Hepatocyte (in vitro differentiated cells): Measurements from ENCODE around the gene CASS4. TPM values are rescaled to one million over a fixed set of nuclear protein-coding genes. Genes with fewer than 3 reads are reported as not detected.

Experiments
- DNase-seq: peaks from one replicate; pipeline ENCODE4 v3.0.0-alpha.2; 2016; ENCODE audit warnings: low spot score
- H2AFZ ChIP-seq: fragments of 200-600 bp; sonication (generic); 2 replicates; pipeline ENCODE4 v1.6.0; 2016; ENCODE audit warnings: antibody characterized with exemption, mild to moderate bottlenecking
- H3K27ac ChIP-seq: fragments of 200-600 bp; sonication (generic); 2 replicates; pipeline ENCODE4 v1.5.1; 2016; ENCODE audit warnings: mild to moderate bottlenecking
- H3K27me3 ChIP-seq: fragments of 200-600 bp; sonication (generic); 2 replicates; pipeline ENCODE4 v1.6.1; 2016
- H3K36me3 ChIP-seq: fragments of 200-600 bp; sonication (generic); replicated peaks from 2 replicates; pipeline ENCODE4 v1.5.1; 2016; ENCODE audit warnings: low read depth; ENCODE audit not compliant: insufficient read depth
- H3K4me1 ChIP-seq: fragments of 200-600 bp; sonication (generic); 2 replicates; pipeline ENCODE4 v1.5.1; 2016; ENCODE audit warnings: mild to moderate bottlenecking, moderate library complexity; ENCODE audit not compliant: insufficient read depth
- H3K4me2 ChIP-seq: fragments of 200-600 bp; sonication (generic); 2 replicates; pipeline ENCODE4 v1.6.0; 2016
- H3K4me3 ChIP-seq: fragments of 200-600 bp; sonication (generic); 2 replicates; pipeline ENCODE4 v1.5.1; 2016; ENCODE audit warnings: mild to moderate bottlenecking
- H3K79me2 ChIP-seq: fragments of 200-600 bp; sonication (generic); 2 replicates; pipeline ENCODE4 v1.6.0; 2017; ENCODE audit warnings: mild to moderate bottlenecking
- H3K9me2 ChIP-seq: fragments of 200-600 bp; sonication (generic); replicated peaks from 2 replicates; pipeline ENCODE4 v1.6.0; 2017; ENCODE audit warnings: mild to moderate bottlenecking; ENCODE audit not compliant: insufficient read depth
- H3K9me3 ChIP-seq: fragments of 200-600 bp; sonication (generic); 2 replicates; pipeline ENCODE4 v1.5.1; 2016; ENCODE audit warnings: low read depth, mild to moderate bottlenecking
- H4K20me1 ChIP-seq: fragments of 200-600 bp; sonication (generic); 2 replicates; pipeline ENCODE4 v1.6.0; 2016; ENCODE audit warnings: mild to moderate bottlenecking; ENCODE audit not compliant: insufficient read depth, poor library complexity, severe bottlenecking
- CTCF ChIP-seq: fragments of 200-600 bp; sonication (generic); IDR thresholded peaks from 2 replicates; pipeline ENCODE4 v1.5.1; 2016; ENCODE audit warnings: antibody characterized with exemption, mild to moderate bottlenecking; ENCODE audit not compliant: poor library complexity
- EZH2 ChIP-seq: fragments of 200-600 bp; sonication (generic); IDR thresholded peaks from 2 replicates; pipeline ENCODE4 v1.6.1; 2016; ENCODE audit warnings: antibody characterized with exemption, mild to moderate bottlenecking, borderline replicate concordance
- EZH2phosphoT487 ChIP-seq: fragments of 200-600 bp; sonication (generic); IDR thresholded peaks from one replicate; pipeline ENCODE4 v1.6.1; 2018; ENCODE audit warnings: antibody characterized with exemption, mild to moderate bottlenecking, low read depth, moderate library complexity; ENCODE audit not compliant: unreplicated experiment, severe bottlenecking
- WGBS: methylation state at CpG from one replicate; pipeline ENCODE4 v1.1.6; 2016; ENCODE audit warnings: low lambda C conversion rate; ENCODE audit errors: missing lambda C conversion rate; 5-methylcytosine and 5-hydroxymethylcytosine counted together
- polyA plus RNA-seq: library from polyadenylated mRNA; unstranded; fragments of >200 nt; fragmentation: Nextera tagmentation; extraction: Ambion mirVana; gene quantifications from 2 replicates; pipeline ENCODE4 v1.2.1, GENCODE V29; 2016
- total RNA-seq: library from RNA; depleted of rRNA; stranded (reverse); fragments of >200 nt; gene quantifications from 2 replicates; pipeline ENCODE4 v1.2.3, GENCODE V29; 2014

The CASS4 gene
- total and polyA plus RNA-seq, 2 experiments from 2014 or later = 0.13 TPM; not detected in 1

- Histone ChIP-seq H3K27ac (no peak overlapping the region), H3K4me2 (peak overlapping the region; percentile 54), H3K4me3 (no peak overlapping the region)
Observed at GRCh38 chr20:56412949-56413348, 889 bp downstream of the CASS4 start.

GRCh38 chr20:56414842-56415765 lies 3.0 kb downstream of the CASS4 start:
- Histone ChIP-seq H2AFZ (no peak overlapping the region), H3K36me3 (no peaks in the 10 kb centered on the region), H3K4me3 (no peak overlapping the region), H3K9me3 (no peaks in the 10 kb centered on the region), H3K27ac (no peak overlapping the region), H4K20me1 (no peaks in the 10 kb centered on the region), H3K4me2 (no peak overlapping the region), H3K9me2 (no peaks in the 10 kb centered on the region), H3K4me1 (no peaks in the 10 kb centered on the region), H3K27me3 (no peaks in the 10 kb centered on the region), H3K79me2 (no peaks in the 10 kb centered on the region)
- 91% methylated on average over 12 of the region's 12 CpGs for WGBS
- TF ChIP-seq EZH2phosphoT487 = no peak
- no peak for TF ChIP-seq EZH2
- TF ChIP-seq CTCF = no peak
- DNase-seq = no peak

More at GRCh38 chr20:56412949-56413348, 889 bp downstream of the CASS4 start:
- no peak for DNase-seq
- Histone ChIP-seq H3K27me3 (no peaks in the 10 kb centered on the region), H3K9me3 (no peaks in the 10 kb centered on the region), H4K20me1 (no peaks in the 10 kb centered on the region), H3K4me1 (no peaks in the 10 kb centered on the region), H3K36me3 (no peaks in the 10 kb centered on the region), H2AFZ (no peak overlapping the region), H3K9me2 (no peaks in the 10 kb centered on the region), H3K79me2 (no peaks in the 10 kb centered on the region)
- no peak for TF ChIP-seq EZH2phosphoT487
- TF ChIP-seq CTCF = no peak
- no peak for TF ChIP-seq EZH2
- WGBS = 98% methylated on average over 3 of the region's 3 CpGs

- H3K4me3 ChIP-seq = no peak overlapping the region
- H3K9me3 ChIP-seq = no peaks in the 10 kb centered on the region
- H3K36me3 ChIP-seq = no peaks in the 10 kb centered on the region
- H3K79me2 ChIP-seq = no peaks in the 10 kb centered on the region
- no peaks in the 10 kb centered on the region for H3K27me3 ChIP-seq
- H3K9me2 ChIP-seq = no peaks in the 10 kb centered on the region
- H3K4me2 ChIP-seq = no peak overlapping the region
- H3K27ac ChIP-seq = no peak overlapping the region
- TF ChIP-seq EZH2phosphoT487 (no peak), EZH2 (no peak), CTCF (no peak)
- no peaks in the 10 kb centered on the region for H3K4me1 ChIP-seq
- no peak for DNase-seq
- H2AFZ ChIP-seq = no peak overlapping the region
- H4K20me1 ChIP-seq = no peaks in the 10 kb centered on the region
- 94% methylated on average over 7 of the region's 7 CpGs for WGBS
Observed at GRCh38 chr20:56417402-56417801, 5.3 kb downstream of the CASS4 start.
